Measurements from ENCODE around the gene SUGCT.

Gene SUGCT

GRCh38 chr7:40549372-40550039 lies 414.7 kb downstream of the SUGCT start:
- H3K4me3 Mint-ChIP-seq, result no peak overlapping the region
- peaks cover 13% of the 10 kb centered on the region for H3K4me1 Mint-ChIP-seq
- no peaks in the 10 kb centered on the region for H3K9me3 Mint-ChIP-seq
- TF ChIP-seq CTCF (IDR thresholded peaks at IDR 0.05; ENCODE audit: unreplicated experiment in 3 of 3), result no peak
- no peaks in the 10 kb centered on the region for H3K36me3 Mint-ChIP-seq (ENCODE audit: low read depth)
- H3K27ac Mint-ChIP-seq, result no peak overlapping the region
- no peaks in the 10 kb centered on the region for H3K27me3 Mint-ChIP-seq (ENCODE audit: low read depth)

GRCh38 chr7:40551685-40552576 lies 417.1 kb downstream of the SUGCT start:
- no peak for TF ChIP-seq CTCF (IDR thresholded peaks at IDR 0.05; ENCODE audit: unreplicated experiment in 3 of 3)
- H3K27me3 Mint-ChIP-seq (ENCODE audit: low read depth), result no peaks in the 10 kb centered on the region
- no peak overlapping the region for H3K4me3 Mint-ChIP-seq
- H3K4me1 Mint-ChIP-seq, result no peaks in the 10 kb centered on the region
- no peaks in the 10 kb centered on the region for H3K9me3 Mint-ChIP-seq
- no peaks in the 10 kb centered on the region for H3K36me3 Mint-ChIP-seq (ENCODE audit: low read depth)
- H3K27ac Mint-ChIP-seq, result no peak overlapping the region

- Mint-ChIP-seq H3K27me3 (ENCODE audit: low read depth) (no peaks in the 10 kb centered on the region), H3K4me1 (no peaks in the 10 kb centered on the region), H3K27ac (no peak overlapping the region), H3K4me3 (no peak overlapping the region), H3K36me3 (ENCODE audit: low read depth) (no peaks in the 10 kb centered on the region), H3K9me3 (peaks cover 5% of the 10 kb centered on the region)
- TF ChIP-seq CTCF (IDR thresholded peaks at IDR 0.05; ENCODE audit: unreplicated experiment in 3 of 3), result no peak
Observed at GRCh38 chr7:40560672-40561071, 425.9 kb downstream of the SUGCT start.

- no peak for TF ChIP-seq CTCF (IDR thresholded peaks at IDR 0.05; ENCODE audit: unreplicated experiment in 3 of 3)
- Mint-ChIP-seq H3K9me3 (peaks cover 2% of the 10 kb centered on the region), H3K27me3 (ENCODE audit: low read depth) (no peaks in the 10 kb centered on the region), H3K4me1 (peaks cover 9% of the 10 kb centered on the region), H3K36me3 (ENCODE audit: low read depth) (no peaks in the 10 kb centered on the region), H3K4me3 (no peak overlapping the region), H3K27ac (no peak overlapping the region)
Observed at GRCh38 chr7:40566879-40567278, 432.1 kb downstream of the SUGCT start.

GRCh38 chr7:40569326-40569725 lies 434.5 kb downstream of the SUGCT start:
- Mint-ChIP-seq H3K4me3 (no peak overlapping the region), H3K27ac (no peak overlapping the region), H3K9me3 (no peaks in the 10 kb centered on the region), H3K36me3 (ENCODE audit: low read depth) (no peaks in the 10 kb centered on the region), H3K27me3 (ENCODE audit: low read depth) (no peaks in the 10 kb centered on the region), H3K4me1 (peaks cover 33% of the 10 kb centered on the region)
- TF ChIP-seq CTCF (IDR thresholded peaks at IDR 0.05; ENCODE audit: unreplicated experiment in 3 of 3), result no peak
